Measurements from ENCODE around the gene EVI5L.

DNA sequence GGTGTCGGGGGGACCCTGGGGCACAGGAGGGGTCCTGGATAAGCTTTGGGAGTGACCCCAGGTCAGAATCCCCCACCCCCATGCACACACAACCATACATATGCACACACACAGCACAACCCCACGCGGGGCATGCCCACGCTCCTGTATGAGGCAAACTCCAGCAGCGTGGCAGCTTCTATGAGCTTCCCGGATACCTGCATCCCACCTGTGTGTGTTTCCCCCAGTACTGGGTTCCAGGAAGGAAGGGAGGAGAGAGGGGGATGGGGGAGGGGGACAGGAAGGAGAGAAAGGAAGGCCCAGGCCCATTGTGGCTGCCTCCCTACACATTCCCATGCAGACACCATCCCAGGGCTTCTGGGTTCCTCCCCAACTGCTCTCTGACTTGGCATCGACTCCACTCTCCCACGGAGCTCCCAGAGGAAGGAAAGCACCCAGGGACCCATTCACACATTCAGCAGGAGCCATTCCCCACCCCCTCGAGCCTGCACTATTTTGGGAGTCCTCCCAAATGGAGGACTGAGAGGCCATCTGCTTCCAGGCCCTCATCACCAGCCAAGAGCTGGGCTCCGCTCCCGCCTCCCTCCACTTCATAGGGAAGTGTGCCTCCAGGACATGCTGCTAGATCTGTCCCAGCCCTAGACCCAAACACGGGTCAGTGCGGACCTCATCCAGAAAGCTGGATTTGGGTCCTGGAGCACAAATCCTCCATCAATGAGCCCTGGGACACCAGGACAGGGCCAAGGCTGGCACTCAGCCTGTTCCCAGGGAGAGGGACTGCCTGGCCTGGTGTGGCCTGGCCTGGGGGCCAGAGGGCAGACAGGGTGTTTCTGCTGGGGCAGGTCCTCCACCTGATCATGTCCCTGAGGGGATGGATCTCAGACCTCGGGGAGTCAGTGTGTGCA is 30.9 kb downstream of the EVI5L start:
- TF ChIP-seq, protein P1, sequence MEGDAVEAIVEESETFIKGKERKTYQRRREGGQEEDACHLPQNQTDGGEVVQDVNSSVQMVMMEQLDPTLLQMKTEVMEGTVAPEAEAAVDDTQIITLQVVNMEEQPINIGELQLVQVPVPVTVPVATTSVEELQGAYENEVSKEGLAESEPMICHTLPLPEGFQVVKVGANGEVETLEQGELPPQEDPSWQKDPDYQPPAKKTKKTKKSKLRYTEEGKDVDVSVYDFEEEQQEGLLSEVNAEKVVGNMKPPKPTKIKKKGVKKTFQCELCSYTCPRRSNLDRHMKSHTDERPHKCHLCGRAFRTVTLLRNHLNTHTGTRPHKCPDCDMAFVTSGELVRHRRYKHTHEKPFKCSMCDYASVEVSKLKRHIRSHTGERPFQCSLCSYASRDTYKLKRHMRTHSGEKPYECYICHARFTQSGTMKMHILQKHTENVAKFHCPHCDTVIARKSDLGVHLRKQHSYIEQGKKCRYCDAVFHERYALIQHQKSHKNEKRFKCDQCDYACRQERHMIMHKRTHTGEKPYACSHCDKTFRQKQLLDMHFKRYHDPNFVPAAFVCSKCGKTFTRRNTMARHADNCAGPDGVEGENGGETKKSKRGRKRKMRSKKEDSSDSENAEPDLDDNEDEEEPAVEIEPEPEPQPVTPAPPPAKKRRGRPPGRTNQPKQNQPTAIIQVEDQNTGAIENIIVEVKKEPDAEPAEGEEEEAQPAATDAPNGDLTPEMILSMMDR (IDR thresholded peaks at IDR 0.05): no peak
- TF ChIP-seq POLR2A (IDR thresholded peaks at IDR 0.05): no peak
